HL-60 (cell line): ENCODE results near the gene CFAP206.

Source experiments
- DNase-seq, 2 experiments: peaks; one replicate each; pipeline ENCODE4 v3.0.0-alpha.2; 2010 to 2020; ENCODE audit warnings: low read depth in 1 of 2, low spot score in 1 of 2
- H3K27ac ChIP-seq: fragments of 250-450 bp; sonication (Bioruptor Pico); replicated peaks from 2 replicates; pipeline ENCODE4 v1.5.1; 2020; ENCODE audit warnings: mild to moderate bottlenecking, moderate library complexity
- H3K27me3 ChIP-seq: fragments of 250-450 bp; sonication (Bioruptor Pico); 2 replicates; pipeline ENCODE4 v1.5.1; 2021; ENCODE audit warnings: mild to moderate bottlenecking, moderate library complexity; ENCODE audit not compliant: insufficient read depth, poor library complexity, severe bottlenecking
- H3K4me3 ChIP-seq: replicated peaks from 2 replicates; pipeline ENCODE4 v1.5.1; 2011; ENCODE audit warnings: mild to moderate bottlenecking, control low read depth, low read length; ENCODE audit not compliant: insufficient read depth
- GABPA ChIP-seq: IDR thresholded peaks from 2 replicates; pipeline ENCODE4 v1.6.1; 2012; ENCODE audit warnings: low read depth
- POLR2AphosphoS5 ChIP-seq: IDR thresholded peaks from 2 replicates; pipeline ENCODE4 v1.6.1; 2012; ENCODE audit warnings: low read depth
- REST ChIP-seq: IDR thresholded peaks from 2 replicates; pipeline ENCODE4 v1.6.1; 2012; ENCODE audit warnings: low read depth; ENCODE audit not compliant: insufficient replicate concordance
- SPI1 ChIP-seq: IDR thresholded peaks from 2 replicates; pipeline ENCODE4 v1.6.1; 2012; ENCODE audit warnings: low read depth, mild to moderate bottlenecking, borderline replicate concordance
- TF ChIP-seq, protein P1 (sequence below): IDR thresholded peaks from one replicate; pipeline ENCODE4 v1.5.1; 2011; ENCODE audit warnings: low read length, control low read depth, inconsistent platforms; ENCODE audit not compliant: insufficient read depth

The CFAP206 gene

DNA sequence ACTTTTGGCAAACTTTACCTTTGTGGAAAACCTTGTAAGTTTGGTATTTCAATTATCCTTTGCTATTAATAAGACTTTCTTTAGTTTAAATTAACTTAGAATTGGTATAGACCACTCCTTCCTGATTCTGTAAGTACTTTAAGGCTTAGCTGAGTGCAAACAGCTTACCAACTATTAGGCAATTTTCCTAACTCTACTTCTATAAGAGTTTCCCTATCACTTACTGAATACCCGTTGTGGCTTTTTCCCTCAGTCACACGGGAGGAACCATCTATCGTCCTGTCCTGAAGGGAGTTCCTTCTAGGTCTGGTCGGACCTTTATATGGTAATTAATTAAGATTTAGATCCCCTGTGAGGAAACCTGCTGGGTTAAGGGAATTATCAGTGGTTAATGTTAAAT, 74.6 kb downstream of the CFAP206 start:
- H3K4me3 ChIP-seq: peak overlapping the region; percentile 7; the same call in 1 of the 2 replicates
- DNase-seq: peak; percentile 80
- H3K27ac ChIP-seq: peak overlapping the region; percentile 90
- peak; percentile 15; the same call in 1 of the 2 replicates for TF ChIP-seq SPI1
- no peak for TF ChIP-seq POLR2AphosphoS5
- no peak for TF ChIP-seq REST
- TF ChIP-seq, protein P1, sequence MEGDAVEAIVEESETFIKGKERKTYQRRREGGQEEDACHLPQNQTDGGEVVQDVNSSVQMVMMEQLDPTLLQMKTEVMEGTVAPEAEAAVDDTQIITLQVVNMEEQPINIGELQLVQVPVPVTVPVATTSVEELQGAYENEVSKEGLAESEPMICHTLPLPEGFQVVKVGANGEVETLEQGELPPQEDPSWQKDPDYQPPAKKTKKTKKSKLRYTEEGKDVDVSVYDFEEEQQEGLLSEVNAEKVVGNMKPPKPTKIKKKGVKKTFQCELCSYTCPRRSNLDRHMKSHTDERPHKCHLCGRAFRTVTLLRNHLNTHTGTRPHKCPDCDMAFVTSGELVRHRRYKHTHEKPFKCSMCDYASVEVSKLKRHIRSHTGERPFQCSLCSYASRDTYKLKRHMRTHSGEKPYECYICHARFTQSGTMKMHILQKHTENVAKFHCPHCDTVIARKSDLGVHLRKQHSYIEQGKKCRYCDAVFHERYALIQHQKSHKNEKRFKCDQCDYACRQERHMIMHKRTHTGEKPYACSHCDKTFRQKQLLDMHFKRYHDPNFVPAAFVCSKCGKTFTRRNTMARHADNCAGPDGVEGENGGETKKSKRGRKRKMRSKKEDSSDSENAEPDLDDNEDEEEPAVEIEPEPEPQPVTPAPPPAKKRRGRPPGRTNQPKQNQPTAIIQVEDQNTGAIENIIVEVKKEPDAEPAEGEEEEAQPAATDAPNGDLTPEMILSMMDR: no peak
- no peak for TF ChIP-seq GABPA
- no peaks in the 10 kb centered on the region for H3K27me3 ChIP-seq

GRCh38 chr6:87483929-87484328, 76.2 kb downstream of the CFAP206 start:
- no peak overlapping the region for H3K4me3 ChIP-seq
- peak overlapping the region; percentile 90 for H3K27ac ChIP-seq
- TF ChIP-seq REST (no peak), GABPA (no peak)
- TF ChIP-seq, protein P1: no peak
- DNase-seq: peak in 1 of 2 experiments; percentile 70
- H3K27me3 ChIP-seq: no peaks in the 10 kb centered on the region

GRCh38 chr6:87484491-87484890, 76.7 kb downstream of the CFAP206 start:
- H3K4me3 ChIP-seq: no peak overlapping the region
- no peak overlapping the region for H3K27ac ChIP-seq
- no peak for TF ChIP-seq REST
- TF ChIP-seq, protein P1: no peak
- TF ChIP-seq POLR2AphosphoS5: no peak
- no peak for TF ChIP-seq GABPA
- no peak for TF ChIP-seq SPI1
- no peaks in the 10 kb centered on the region for H3K27me3 ChIP-seq
- no peak for DNase-seq
